Sigmoid colon (tissue), 7 donors: Measurements from ENCODE around the gene CPZ. TPM values are rescaled to one million over a fixed set of nuclear protein-coding genes. Genes with fewer than 3 reads are reported as not detected.

ENCODE experiments used
- DNase-seq: peaks from one replicate; pipeline ENCODE4 v3.0.0-alpha.2; 2019
- H3K27ac ChIP-seq, 4 donors: fragments of 200-600 bp; sonication (generic); one replicate each; pipeline ENCODE4 v1.5.1; 2016 to 2019; ENCODE audit warnings: mild to moderate bottlenecking in 1 of 4
- H3K27me3 ChIP-seq, 3 donors: fragments of 200-600 bp; sonication (generic); one replicate each; pipeline ENCODE4 v1.5.1; 2019; ENCODE audit warnings: mild to moderate bottlenecking in 1 of 3
- H3K36me3 ChIP-seq, 4 donors: fragments of 200-600 bp; sonication (generic); one replicate each; pipeline ENCODE4 v1.5.1; 2016 to 2019
- H3K4me1 ChIP-seq, 4 donors: fragments of 200-600 bp; sonication (generic); one replicate each; pipeline ENCODE4 v1.5.1; 2017 to 2019
- H3K4me3 ChIP-seq, 4 donors: fragments of 200-600 bp; sonication (generic); one replicate each; pipeline ENCODE4 v1.5.1; 2017 to 2019; ENCODE audit warnings: mild to moderate bottlenecking in 2 of 4, moderate library complexity in 1 of 4
- H3K9me3 ChIP-seq, 4 donors: fragments of 200-600 bp in 3 of 4; sonication (generic) in 3 of 4; one replicate each; pipeline versions ENCODE4 v1.5.1 to v1.6.1; 2013 to 2019
- EP300 ChIP-seq, 4 donors: sonication (generic); formaldehyde crosslinking; IDR thresholded peaks; one replicate each; pipeline ENCODE4 v1.6.1; 2017; ENCODE audit warnings: antibody characterized with exemption in 4 of 4
- POLR2A ChIP-seq, 2 donors: fragments of 450-650 bp; IDR thresholded peaks; one replicate each; pipeline ENCODE4 v1.6.1; 2016; ENCODE audit warnings: antibody characterized with exemption in 2 of 2, mild to moderate bottlenecking in 2 of 2, moderate library complexity in 2 of 2
- POLR2AphosphoS5 ChIP-seq, 4 donors: sonication (generic); formaldehyde crosslinking; IDR thresholded peaks; one replicate each; pipeline ENCODE4 v1.6.1; 2017; ENCODE audit warnings: antibody characterized with exemption in 4 of 4
- WGBS, 2 donors: extraction: QIAGEN DNeasy Blood & Tissue Kit; methylation state at CpG; one replicate each; pipeline ENCODE4 v1.1.7; 2013; 5-methylcytosine and 5-hydroxymethylcytosine counted together
- intact Hi-C: fragments of 100-400 bp; cut with DNase I; formaldehyde crosslinking; loops from one replicate; pipeline ENCODE4 v1.15.1; 2023
- polyA plus RNA-seq, 3 donors: library from polyadenylated mRNA; stranded (reverse); fragments of 200-250 nt; gene quantifications; one replicate each; pipeline ENCODE4 v1.2.3, GENCODE V29; 2013
- total RNA-seq, 4 donors: library from RNA; depleted of rRNA; stranded (reverse); fragments of >200 nt; gene quantifications; one replicate each; pipeline ENCODE4 v1.1.0, GENCODE V29; 2016
- TF ChIP-seq, protein P1 (sequence below), 4 experiments: fragments of 450-650 bp in 3 of 4; fragments of 200-600 bp in 1 of 4; IDR thresholded peaks; one replicate each; pipeline ENCODE4 v1.5.1; 2016 to 2019; ENCODE audit warnings: antibody characterized with exemption in 4 of 4, mild to moderate bottlenecking in 3 of 4, moderate library complexity in 2 of 4
- donor health status: healthy with polysubstance abuse.
- donor health status: Bipolar disorder and iron deficiency.
- donor health status: healthy.

Gene CPZ
- total and polyA plus RNA-seq, 7 donors = 0.46 to 8.3 (median 1.8) TPM

DNA sequence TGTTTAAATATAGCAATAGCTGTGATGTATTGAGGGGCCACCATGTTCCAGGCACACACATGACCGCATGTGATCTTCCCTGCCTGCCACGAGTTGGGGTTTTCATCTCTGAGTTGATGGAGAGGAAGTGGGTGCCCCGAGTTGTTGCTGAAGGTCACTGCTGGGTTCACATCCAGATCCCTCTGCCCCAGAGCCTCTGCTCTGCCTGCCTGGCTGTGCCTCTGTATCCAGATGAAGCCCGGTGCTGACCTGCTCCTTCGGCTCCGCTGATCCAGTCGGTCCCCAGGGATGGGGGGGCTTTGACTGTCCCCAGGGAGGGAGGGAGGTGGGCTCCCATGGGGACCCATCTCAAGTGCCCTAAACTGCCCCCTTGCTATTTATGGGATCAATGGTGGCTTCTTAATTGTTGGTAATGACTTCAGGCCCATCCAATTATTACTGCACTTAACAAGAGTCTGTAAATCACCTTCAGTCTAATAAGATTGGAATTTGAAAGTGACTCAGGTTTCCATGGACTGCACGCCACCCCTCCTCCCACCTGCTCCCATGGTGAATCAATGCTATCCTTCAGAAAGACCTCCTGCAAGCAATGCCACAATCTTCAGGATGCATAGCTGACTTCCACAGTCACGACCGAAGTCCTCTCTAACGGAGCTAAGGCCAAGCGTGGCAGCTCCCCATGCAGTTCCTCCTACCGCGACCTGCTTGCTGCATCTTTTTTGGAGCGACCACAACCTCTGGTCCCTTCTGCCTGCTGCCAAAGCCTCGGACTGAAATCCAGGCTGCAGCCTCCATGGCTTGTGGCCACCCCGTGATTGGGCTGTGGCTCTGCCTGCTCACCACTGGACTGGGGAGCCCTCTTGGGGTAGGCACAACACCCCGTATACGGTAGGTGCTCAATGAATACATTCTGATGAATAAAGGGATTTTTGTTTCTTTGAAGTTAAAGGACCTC, 73.1 kb downstream of the CPZ start:
- peak; percentile 54 for DNase-seq
- intact Hi-C loops = no loop called here
- Histone ChIP-seq H3K4me3 (no peak overlapping the region), H3K4me1 (no peaks in the 10 kb centered on the region), H3K27ac (no peak overlapping the region), H3K27me3 (peaks cover 0 to 45% (median 10%) of the 10 kb centered on the region in 3 donors), H3K9me3 (no peaks in the 10 kb centered on the region), H3K36me3 (no peaks in the 10 kb centered on the region)
- 77 to 78% methylated on average over 19 of the region's 19 CpGs for WGBS, 2 donors
- no peak for TF ChIP-seq POLR2A (IDR thresholded peaks at IDR 0.05)
- TF ChIP-seq, protein P1, sequence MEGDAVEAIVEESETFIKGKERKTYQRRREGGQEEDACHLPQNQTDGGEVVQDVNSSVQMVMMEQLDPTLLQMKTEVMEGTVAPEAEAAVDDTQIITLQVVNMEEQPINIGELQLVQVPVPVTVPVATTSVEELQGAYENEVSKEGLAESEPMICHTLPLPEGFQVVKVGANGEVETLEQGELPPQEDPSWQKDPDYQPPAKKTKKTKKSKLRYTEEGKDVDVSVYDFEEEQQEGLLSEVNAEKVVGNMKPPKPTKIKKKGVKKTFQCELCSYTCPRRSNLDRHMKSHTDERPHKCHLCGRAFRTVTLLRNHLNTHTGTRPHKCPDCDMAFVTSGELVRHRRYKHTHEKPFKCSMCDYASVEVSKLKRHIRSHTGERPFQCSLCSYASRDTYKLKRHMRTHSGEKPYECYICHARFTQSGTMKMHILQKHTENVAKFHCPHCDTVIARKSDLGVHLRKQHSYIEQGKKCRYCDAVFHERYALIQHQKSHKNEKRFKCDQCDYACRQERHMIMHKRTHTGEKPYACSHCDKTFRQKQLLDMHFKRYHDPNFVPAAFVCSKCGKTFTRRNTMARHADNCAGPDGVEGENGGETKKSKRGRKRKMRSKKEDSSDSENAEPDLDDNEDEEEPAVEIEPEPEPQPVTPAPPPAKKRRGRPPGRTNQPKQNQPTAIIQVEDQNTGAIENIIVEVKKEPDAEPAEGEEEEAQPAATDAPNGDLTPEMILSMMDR (IDR thresholded peaks at IDR 0.05) = no peak
- no peak for TF ChIP-seq POLR2AphosphoS5 (IDR thresholded peaks at IDR 0.05)
- TF ChIP-seq EP300 (IDR thresholded peaks at IDR 0.05) = no peak

- Histone ChIP-seq H3K36me3 (no peaks in the 10 kb centered on the region), H3K9me3 (no peaks in the 10 kb centered on the region), H3K4me1 (no peaks in the 10 kb centered on the region), H3K4me3 (no peak overlapping the region), H3K27me3 (peaks cover 0 to 37% (median 10%) of the 10 kb centered on the region in 3 donors), H3K27ac (no peak overlapping the region)
- DNase-seq = peak; percentile 26
- TF ChIP-seq, protein P1 (IDR thresholded peaks at IDR 0.05) = no peak
- TF ChIP-seq EP300 (IDR thresholded peaks at IDR 0.05) = no peak
- TF ChIP-seq POLR2A (IDR thresholded peaks at IDR 0.05) = no peak
- no peak for TF ChIP-seq POLR2AphosphoS5 (IDR thresholded peaks at IDR 0.05)
- WGBS, 2 donors = 72 to 79% methylated on average over 6 of the region's 6 CpGs
- intact Hi-C loops = no loop called here
Observed at GRCh38 chr4:8666581-8666980, 74.0 kb downstream of the CPZ start.

Other genes starting within 250 kb of the CPZ start
- gene ACOX3, start 152.0 kb upstream of the CPZ start, total RNA-seq = 10 to 100 TPM; 24.8 to 51.0 (median 29.4) TPM
- gene ACOX3, start 152.0 kb upstream of the CPZ start, polyA plus RNA-seq = 10 to 100 TPM in 2 of 3 donors, 1 to 10 TPM in 1; 8.4 to 18.0 (median 16.9) TPM
- 10 to 100 TPM; 14.2 to 29.1 (median 17.0) TPM for gene TRMT44, start 152.0 kb upstream of the CPZ start, total RNA-seq
- 1 to 10 TPM; 2.1 to 7.0 (median 5.4) TPM for gene TRMT44, start 152.0 kb upstream of the CPZ start, polyA plus RNA-seq
- gene GPR78, start 12.4 kb upstream of the CPZ start, total RNA-seq = under 1 TPM in 1 of 4 donors, not detected in 3; 0.28 TPM
- under 1 TPM in 1 of 3 donors, not detected in 2; 0.04 TPM for gene GPR78, start 12.4 kb upstream of the CPZ start, polyA plus RNA-seq